ENCODE data around the gene LOXL1. TPM values are rescaled to one million over a fixed set of nuclear protein-coding genes. Genes with fewer than 3 reads are reported as not detected.

LOXL1 gene
- total and polyA plus RNA-seq, 9 of the 15 experiments (the other 6 are each of a cell fraction or from before 2014, with no cell fraction given) = 0.14 TPM; not detected in 8

- TF ChIP-seq, protein P1, sequence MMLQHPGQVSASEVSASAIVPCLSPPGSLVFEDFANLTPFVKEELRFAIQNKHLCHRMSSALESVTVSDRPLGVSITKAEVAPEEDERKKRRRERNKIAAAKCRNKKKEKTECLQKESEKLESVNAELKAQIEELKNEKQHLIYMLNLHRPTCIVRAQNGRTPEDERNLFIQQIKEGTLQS (IDR thresholded peaks at IDR 0.05) = no peak
- TF ChIP-seq, protein P1 (CRISPR knock-in tag; conservative IDR thresholded peaks at IDR 0.05) = no peak
- TF ChIP-seq SMARCB1 (IDR thresholded peaks at IDR 0.05; ENCODE audit: insufficient read length, low read depth) = no peak
These were observed 16.6 kb upstream of the LOXL1 start (continued) for GRCh38 chr15:73909651-73910050.

DNA sequence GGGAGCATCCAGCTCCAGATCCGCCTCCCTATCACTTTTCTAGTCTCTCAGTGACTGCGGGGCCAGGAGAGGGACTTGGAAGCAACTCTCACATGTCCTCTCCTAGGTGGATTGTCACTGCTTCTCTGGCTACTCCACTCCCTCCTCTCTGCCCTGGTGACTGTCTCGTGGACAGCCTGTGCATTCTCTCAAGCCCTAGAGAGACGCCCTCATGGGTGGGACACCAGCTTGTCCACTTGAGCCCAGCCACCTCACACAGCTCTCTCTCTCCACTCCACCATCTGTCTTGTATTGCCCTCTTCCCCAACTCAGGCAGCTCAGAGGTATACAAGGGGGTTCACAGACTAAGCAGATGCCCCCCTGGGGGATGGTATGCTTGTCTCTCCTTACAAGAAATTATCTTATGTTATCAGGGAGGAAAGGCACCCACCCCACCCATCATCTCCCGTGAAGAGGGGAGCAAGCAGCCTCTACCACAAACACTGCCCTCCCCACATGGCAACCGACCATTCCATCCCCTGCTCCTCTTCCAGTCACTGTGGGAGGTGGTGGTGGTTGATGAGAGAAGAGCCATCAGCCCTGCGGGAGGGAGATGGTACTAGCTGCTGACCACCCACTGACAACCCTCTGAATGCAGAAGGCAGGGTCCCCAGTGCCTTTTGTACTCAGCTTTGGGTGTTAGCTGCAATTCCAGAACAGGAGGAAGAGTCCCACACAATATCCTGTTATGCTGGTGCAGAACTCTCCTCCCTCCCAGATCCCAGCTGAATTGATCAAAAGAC, 15.5 kb upstream of the LOXL1 start:
- Histone ChIP-seq H3K27ac (ENCODE audit: extremely low read depth, low read depth, low read length) (no peak overlapping the region), H3K4me1 (replicated peaks in 1 of 2; ENCODE audit: control insufficient read depth in 2 of 2, insufficient read depth in 2 of 2, low read length in 2 of 2) (no peaks in the 10 kb centered on the region), H3K79me2 (ENCODE audit: control insufficient read depth, insufficient read depth, low read length) (no peaks in the 10 kb centered on the region), H3K27me3 (ENCODE audit: control insufficient read depth in 2 of 2, insufficient read depth in 2 of 2, low read length in 2 of 2) (peaks cover 0 to 28% of the 10 kb centered on the region in 2 experiments; a peak in 3 of 5 replicates), H3K4me3 (no peak overlapping the region), H4K20me1 (replicated peaks; ENCODE audit: control insufficient read depth, insufficient read depth, low read length) (peaks cover 4% of the 10 kb centered on the region; the same call in 1 of the 2 replicates), H3K36me3 (ENCODE audit: control insufficient read depth, insufficient read depth, low read length) (no peaks in the 10 kb centered on the region), H3K9me3 (replicated peaks; ENCODE audit: control insufficient read depth, insufficient read depth, low read depth, low read length) (no peaks in the 10 kb centered on the region), H3K4me2 (ENCODE audit: insufficient read depth, low read length) (no peak overlapping the region), H3K9me1 (ENCODE audit: control insufficient read depth, insufficient read depth, low read length) (no peaks in the 10 kb centered on the region), H2AFZ (ENCODE audit: low read depth, low read length) (no peak overlapping the region), H3K9ac (ENCODE audit: insufficient read depth in 1 of 2, low read depth in 2 of 2, low read length in 2 of 2) (no peak overlapping the region)
- in situ Hi-C loops (cut with MboI) = no loop called here
- no TSS peak for BruUV-seq (replicated peaks)
- 0% methylated on average over 7 of the region's 7 CpGs for WGBS (ENCODE audit: insufficient coverage, low coverage, missing lambda C conversion rate)
- ChIA-PET POLR2A (interaction anchor here (0.7 kb wide), 1 partner anchor 13 kb away, joined by 3 read pairs; no protein-coding TSS in a partner anchor), CTCF (ENCODE audit: low intra/inter-chr PET ratio) (interaction anchor here (0.6 kb wide), 1 partner anchor 9 kb away, joined by 3 read pairs; no protein-coding TSS in a partner anchor)
- no peak for DNase-seq (ENCODE audit: extremely low read depth in 1 of 4, low spot score in 3 of 4)
- no peak for FAIRE-seq
- intact Hi-C loops (cut with micrococcal nuclease) = no loop called here
- no peak for ATAC-seq
- no peak for TF ChIP-seq ZBTB12 (CRISPR knock-in tag; IDR thresholded peaks at IDR 0.05)
- TF ChIP-seq ZNF695 (CRISPR knock-in tag; IDR thresholded peaks at IDR 0.05) = no peak
- no peak for TF ChIP-seq NFXL1 (CRISPR knock-in tag; IDR thresholded peaks at IDR 0.05)
- no peak for TF ChIP-seq BRF2 (IDR thresholded peaks at IDR 0.05; ENCODE audit: borderline replicate concordance, insufficient read depth, insufficient read length)
- no peak for TF ChIP-seq BMI1 (IDR thresholded peaks at IDR 0.05; ENCODE audit: low read length)
- no peak for TF ChIP-seq E2F4 (CRISPR knock-in tag; IDR thresholded peaks at IDR 0.05; ENCODE audit: low read depth)
- TF ChIP-seq CREBBP (IDR thresholded peaks at IDR 0.05; ENCODE audit: low read depth, low read length) = no peak
- no peak for TF ChIP-seq TCF3 (CRISPR knock-in tag; IDR thresholded peaks at IDR 0.05)
- no peak for TF ChIP-seq TBP (optimal IDR thresholded peaks at IDR 0.05; ENCODE audit: low read depth, low read length)
- no peak for TF ChIP-seq RBBP5 (IDR thresholded peaks at IDR 0.05; ENCODE audit: borderline replicate concordance, insufficient read depth, low read length, poor library complexity, severe bottlenecking)
- no peak for TF ChIP-seq ZBTB43 (CRISPR knock-in tag; IDR thresholded peaks at IDR 0.05)

All from K562 (cell line).